Glomerular endothelial cell (primary cell): ENCODE measurements around the gene FGD1. TPM values are rescaled to one million over a fixed set of nuclear protein-coding genes. Genes with fewer than 3 reads are reported as not detected.

Source experiments
- DNase-seq: peaks from one replicate; pipeline ENCODE4 v3.0.0-alpha.2; 2011; ENCODE audit warnings: low read depth, low spot score; ENCODE audit errors: extremely low read depth
- total RNA-seq: library from RNA; depleted of rRNA; stranded (reverse); fragments of >200 nt; gene quantifications from 2 replicates; pipeline ENCODE4 v1.2.3, GENCODE V29; 2015

Gene FGD1
- total RNA-seq, 1 donor from 2014 or later = 12.5 TPM

DNA sequence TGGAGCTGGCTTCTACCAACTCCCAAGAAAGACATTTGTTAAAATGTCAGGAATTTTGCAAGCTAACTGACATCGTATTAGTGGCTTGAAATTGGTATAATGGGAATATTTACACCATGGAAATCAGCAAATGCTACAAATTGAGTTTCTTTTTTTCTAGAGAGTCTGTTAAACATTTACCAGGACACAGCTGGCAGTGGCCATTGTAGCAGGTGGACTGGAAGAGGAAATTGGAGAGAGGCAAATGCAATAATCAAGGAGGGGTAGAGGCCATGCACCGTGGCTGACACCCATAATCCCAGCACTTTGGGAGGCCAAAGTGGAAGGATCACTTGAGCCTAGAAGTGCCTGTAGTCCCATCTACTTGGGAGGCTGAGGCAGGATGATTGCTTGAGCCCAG lies 88.8 kb downstream of the FGD1 start:
- DNase-seq = no peak

DNA sequence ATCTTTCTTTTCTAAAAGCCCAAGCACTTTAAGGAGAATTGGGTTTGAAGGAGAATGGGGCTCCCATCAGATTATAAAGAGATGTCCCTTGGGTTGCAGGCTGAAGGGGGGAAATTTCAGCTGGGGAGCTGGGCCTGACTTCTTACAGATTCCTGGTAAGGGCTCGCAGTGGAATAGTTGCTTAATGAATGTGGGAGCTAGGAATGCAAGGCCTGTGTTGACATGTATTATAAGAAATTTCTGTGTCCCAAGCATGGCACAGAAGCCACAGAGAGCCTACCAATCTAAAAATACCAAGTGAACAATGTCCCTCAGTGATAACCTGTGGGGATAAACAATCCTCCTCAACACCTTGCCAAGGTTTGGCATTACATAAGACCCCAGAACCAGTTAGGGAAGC lies 98.9 kb downstream of the FGD1 start:
- DNase-seq = no peak

Other genes with a start within 250 kb of the FGD1 start
- 1.1 TPM in 2 replicates for gene WNK3, start 138.2 kb downstream of the FGD1 start, total RNA-seq
- 12.2 and 17.2 TPM in 2 replicates for gene TSR2, start 55.8 kb downstream of the FGD1 start, total RNA-seq
- 33.3 and 39.6 TPM in 2 replicates for gene GNL3L, start 34.0 kb upstream of the FGD1 start, total RNA-seq